ENCODE results near the gene SLC8A1.
A peak's percentile ranks its signal among the peaks of the same experiment; 100 is the strongest.

The SLC8A1 gene

GRCh38 chr2:40434731-40435271 is 17.1 kb downstream of the SLC8A1 start:
- TF ChIP-seq CTCF (IDR thresholded peaks at IDR 0.05; ENCODE audit: insufficient read depth, low read length, missing control alignments): no peak
- ChIA-PET POLR2A (interaction anchor here (0.6 to 1.5 kb wide), 4 partner anchors 9 to 190 kb away, joined by 3 to 13 read pairs (median 3); no protein-coding TSS in a partner anchor), CTCF (interaction anchor here (0.9 to 1.6 kb wide), 3 partner anchors 11 to 522 kb away, joined by 3 read pairs; no protein-coding TSS in a partner anchor)
- no peak overlapping the region for H3K4me3 ChIP-seq (ENCODE audit: low read depth, low read length)
- peak; percentile 87 for DNase-seq (ENCODE audit: low read depth, low spot score)

GRCh38 chr2:40433736-40434135 is 18.2 kb downstream of the SLC8A1 start:
- H3K4me3 ChIP-seq (ENCODE audit: low read depth, low read length): no peak overlapping the region
- DNase-seq (ENCODE audit: low read depth, low spot score): no peak
- no peak for TF ChIP-seq CTCF (IDR thresholded peaks at IDR 0.05; ENCODE audit: insufficient read depth, low read length, missing control alignments)
- ChIA-PET POLR2A (no interaction called here), CTCF (interaction anchor here (0.9 kb wide), 1 partner anchor 10 kb away, joined by 3 read pairs; no protein-coding TSS in a partner anchor)

- no peak for TF ChIP-seq CTCF (IDR thresholded peaks at IDR 0.05; ENCODE audit: insufficient read depth, low read length, missing control alignments)
- CTCF ChIA-PET: no interaction called here
- no peak for DNase-seq (ENCODE audit: low read depth, low spot score)
- POLR2A ChIA-PET: no interaction called here
- no peak overlapping the region for H3K4me3 ChIP-seq (ENCODE audit: low read depth, low read length)
These were observed 18.9 kb downstream of the SLC8A1 start for GRCh38 chr2:40432921-40433483.

GRCh38 chr2:40431600-40431955 is 20.3 kb downstream of the SLC8A1 start:
- CTCF ChIA-PET: interaction anchor here (0.6 to 1.5 kb wide), 6 partner anchors 8 to 191 kb away, joined by 3 to 5 read pairs (median 4); no protein-coding TSS in a partner anchor

GRCh38 chr2:40430776-40431599 is 20.9 kb downstream of the SLC8A1 start:
- ChIA-PET POLR2A (no interaction called here), CTCF (interaction anchor here (0.8 to 1.5 kb wide), 4 partner anchors 13 to 191 kb away, joined by 3 to 4 read pairs (median 4); no protein-coding TSS in a partner anchor)
- no peak overlapping the region for H3K4me3 ChIP-seq (ENCODE audit: low read depth, low read length)
- DNase-seq (ENCODE audit: low read depth, low spot score): no peak
- TF ChIP-seq CTCF (IDR thresholded peaks at IDR 0.05; ENCODE audit: insufficient read depth, low read length, missing control alignments): no peak

More at GRCh38 chr2:40431600-40431955, 20.3 kb downstream of the SLC8A1 start:
- POLR2A ChIA-PET: no interaction called here
- no peak for DNase-seq (ENCODE audit: low read depth, low spot score)
- TF ChIP-seq CTCF (IDR thresholded peaks at IDR 0.05; ENCODE audit: insufficient read depth, low read length, missing control alignments): no peak
- H3K4me3 ChIP-seq (ENCODE audit: low read depth, low read length): no peak overlapping the region

GRCh38 chr2:40428439-40428838 is 23.5 kb downstream of the SLC8A1 start:
- TF ChIP-seq CTCF (IDR thresholded peaks at IDR 0.05; ENCODE audit: insufficient read depth, low read length, missing control alignments): no peak
- no peak overlapping the region for H3K4me3 ChIP-seq (ENCODE audit: low read depth, low read length)
- CTCF ChIA-PET: interaction anchor here (0.8 to 1.5 kb wide), 2 partner anchors 7 to 9 kb away, joined by 3 read pairs; no protein-coding TSS in a partner anchor
- POLR2A ChIA-PET: no interaction called here
- DNase-seq (ENCODE audit: low read depth, low spot score): no peak
